H1 (cell line): ENCODE results near the gene ZNF609. TPM values are rescaled to one million over a fixed set of nuclear protein-coding genes. Genes with fewer than 3 reads are reported as not detected.

Experiments used
- CTCF ChIA-PET: fragments of 300-600 bp; sonication (Branson Sonifier 250); formaldehyde crosslinking; loops from one replicate; lab custom pipeline; 2021; ENCODE audit not compliant: partially characterized antibody; lab: Charles Lee
- POLR2A ChIA-PET: fragments of 300-600 bp; sonication (Branson Sonifier 250); formaldehyde crosslinking; loops from one replicate; lab custom pipeline; 2021; ENCODE audit warnings: inconsistent platforms; ENCODE audit not compliant: partially characterized antibody; lab: Charles Lee
- DNase-seq, 2 experiments: peaks; one replicate each; pipeline versions ENCODE4 v3.0.0 to v3.0.0-alpha.2; 2010 to 2022; ENCODE audit warnings: low spot score in 2 of 2, low read depth in 1 of 2, mixed read lengths in 1 of 2
- FAIRE-seq: peaks from 2 replicates; lab custom pipeline; 2011; peaks lifted over from hg19 to GRCh38; lab: Jason Lieb, UNC
- H2AFZ ChIP-seq: 2 replicates; pipeline ENCODE4 v1.8.1; 2012; ENCODE audit warnings: low read length, inconsistent platforms
- H2AK5ac ChIP-seq: 2 replicates; pipeline ENCODE4 v1.6.1; 2013; ENCODE audit warnings: low read depth, low read length
- H2BK120ac ChIP-seq: replicated peaks from 2 replicates; pipeline ENCODE3; 2013; ENCODE audit warnings: low read depth, low read length, inconsistent platforms
- H2BK12ac ChIP-seq: 2 replicates; pipeline ENCODE4 v1.6.1; 2013; ENCODE audit warnings: low read depth, low read length
- H2BK15ac ChIP-seq: 2 replicates; pipeline ENCODE4 v1.6.1; 2013; ENCODE audit warnings: low read length
- H2BK20ac ChIP-seq: 2 replicates; pipeline ENCODE4 v1.6.1; 2013; ENCODE audit warnings: low read length
- H2BK5ac ChIP-seq: 2 replicates; pipeline ENCODE4 v1.6.1; 2013; ENCODE audit warnings: low read depth, low read length
- H3K14ac ChIP-seq: 2 replicates; pipeline ENCODE4 v1.6.1; 2013; ENCODE audit warnings: inconsistent platforms; ENCODE audit not compliant: insufficient read length
- H3K18ac ChIP-seq: 2 replicates; pipeline ENCODE4 v1.6.1; 2013; ENCODE audit warnings: low read length; ENCODE audit errors: extremely low read depth
- H3K23ac ChIP-seq: 2 replicates; pipeline ENCODE4 v1.6.1; 2013; ENCODE audit warnings: inconsistent platforms; ENCODE audit not compliant: insufficient read length
- H3K23me2 ChIP-seq: 2 replicates; pipeline ENCODE4 v1.6.1; 2013; ENCODE audit warnings: low read depth, low read length
- H3K27ac ChIP-seq: 2 replicates; pipeline ENCODE4 v1.6.1; 2011; ENCODE audit warnings: low read depth, low read length, inconsistent platforms
- H3K27me3 ChIP-seq, 4 experiments: replicated peaks in 1 of 4; 1 replicate in 1 of 4; 2 replicates in 3 of 4; pipeline versions ENCODE4 v1.6.1 to v1.8.1; 2011 to 2013; ENCODE audit warnings: low read length in 3 of 4, mild to moderate bottlenecking in 3 of 4, inconsistent platforms in 2 of 4, mixed read lengths in 2 of 4, moderate library complexity in 1 of 4; ENCODE audit not compliant: control insufficient read depth in 3 of 4, insufficient read depth in 3 of 4; ENCODE audit errors: extremely low read depth in 1 of 4
- H3K36me3 ChIP-seq, 4 experiments: 2 replicates each; pipeline versions ENCODE4 v1.6.1 to v1.8.1; 2011 to 2013; ENCODE audit warnings: mild to moderate bottlenecking in 4 of 4, low read length in 3 of 4, moderate library complexity in 2 of 4, control low read depth in 1 of 4, inconsistent platforms in 1 of 4; ENCODE audit not compliant: insufficient read depth in 4 of 4, control insufficient read depth in 2 of 4
- H3K4ac ChIP-seq: replicated peaks from 2 replicates; pipeline ENCODE3; 2013; ENCODE audit warnings: low read length, low read depth, mixed read lengths, inconsistent platforms; ENCODE audit not compliant: insufficient read length
- H3K4me1 ChIP-seq, 4 experiments: replicated peaks in 1 of 4; 1 replicate in 1 of 4; 2 replicates in 3 of 4; pipeline versions ENCODE4 v1.6.1 to v1.8.1; 2011 to 2013; ENCODE audit warnings: low read length in 3 of 4, inconsistent platforms in 2 of 4, mixed read lengths in 1 of 4; ENCODE audit not compliant: insufficient read depth in 4 of 4, control insufficient read depth in 3 of 4
- H3K4me2 ChIP-seq, 2 experiments: 2 replicates each; pipeline versions ENCODE4 v1.6.1 to v1.8.1; 2011 to 2013; ENCODE audit warnings: low read depth in 2 of 2, low read length in 2 of 2, control low read depth in 1 of 2, inconsistent platforms in 1 of 2, mild to moderate bottlenecking in 1 of 2; ENCODE audit not compliant: insufficient read depth in 1 of 2
- H3K4me3 ChIP-seq, 4 experiments: fragments of 200-600, 300-600 bp in 1 of 4; sonication (generic), shearing (Covaris generic), sonication (Bioruptor Twin) in 1 of 4; 2 replicates each; pipeline versions ENCODE4 v1.5.1 to v1.8.1; 2011 to 2016; ENCODE audit warnings: low read length in 4 of 4, low read depth in 3 of 4, control low read depth in 2 of 4, inconsistent platforms in 2 of 4, mild to moderate bottlenecking in 2 of 4, mixed read lengths in 1 of 4, moderate library complexity in 1 of 4; ENCODE audit not compliant: insufficient read depth in 2 of 4; ENCODE audit errors: extremely low read depth in 1 of 4
- H3K56ac ChIP-seq: replicated peaks from 2 replicates; pipeline ENCODE3; 2013; ENCODE audit warnings: low read depth, mild to moderate bottlenecking, mixed read lengths, low read length, inconsistent platforms; ENCODE audit not compliant: insufficient read length
- H3K79me1 ChIP-seq: 2 replicates; pipeline ENCODE4 v1.6.1; 2013; ENCODE audit warnings: low read depth, low read length, control low read depth
- H3K79me2 ChIP-seq, 2 experiments: 2 replicates each; pipeline versions ENCODE4 v1.6.1 to v1.8.1; 2012 to 2013; ENCODE audit warnings: low read length in 2 of 2, mild to moderate bottlenecking in 2 of 2, inconsistent platforms in 1 of 2; ENCODE audit not compliant: insufficient read depth in 2 of 2, control insufficient read depth in 1 of 2
- H3K9ac ChIP-seq, 4 experiments: replicated peaks in 1 of 4; 1 replicate in 1 of 4; 2 replicates in 3 of 4; pipeline versions ENCODE4 v1.6.1 to v1.8.1; 2011 to 2013; ENCODE audit warnings: low read depth in 3 of 4, low read length in 3 of 4, control low read depth in 2 of 4, mild to moderate bottlenecking in 2 of 4, moderate library complexity in 2 of 4, inconsistent platforms in 1 of 4; ENCODE audit errors: extremely low read depth in 1 of 4
- H3K9me3 ChIP-seq, 2 experiments: 2 replicates each; pipeline versions ENCODE4 v1.6.1 to v1.8.1; 2012 to 2013; ENCODE audit warnings: mild to moderate bottlenecking in 2 of 2, moderate library complexity in 2 of 2, control low read depth in 1 of 2, inconsistent platforms in 1 of 2, low read depth in 1 of 2, low read length in 1 of 2, mixed read lengths in 1 of 2; ENCODE audit not compliant: insufficient read depth in 2 of 2
- H4K20me1 ChIP-seq, 2 experiments: replicated peaks in 1 of 2; 2 replicates each; pipeline versions ENCODE3 to v1.8.1; 2011 to 2013; ENCODE audit warnings: inconsistent platforms in 2 of 2, low read length in 2 of 2, mild to moderate bottlenecking in 1 of 2; ENCODE audit not compliant: insufficient read depth in 2 of 2, control insufficient read depth in 1 of 2
- H4K5ac ChIP-seq: 2 replicates; pipeline ENCODE4 v1.6.1; 2013; ENCODE audit warnings: low read length, low read depth, mixed read lengths, inconsistent platforms; ENCODE audit not compliant: insufficient read length
- H4K8ac ChIP-seq: 2 replicates; pipeline ENCODE4 v1.8.0; 2013; ENCODE audit warnings: mild to moderate bottlenecking, moderate library complexity, low read length, inconsistent platforms; ENCODE audit not compliant: insufficient read depth; ENCODE audit errors: extremely low read depth
- H4K91ac ChIP-seq: replicated peaks from 2 replicates; pipeline ENCODE3; 2013; ENCODE audit warnings: low read length, mixed read lengths, inconsistent platforms; ENCODE audit not compliant: insufficient read length
- ATF2 ChIP-seq: IDR thresholded peaks from 2 replicates; pipeline ENCODE4 v1.6.1; 2012; ENCODE audit warnings: low read length, inconsistent platforms
- ATF3 ChIP-seq: IDR thresholded peaks from 2 replicates; pipeline ENCODE4 v1.6.1; 2011; ENCODE audit warnings: low read depth, mild to moderate bottlenecking, low read length; ENCODE audit not compliant: insufficient read depth
- BACH1 ChIP-seq: IDR thresholded peaks from 2 replicates; pipeline ENCODE4 v1.6.1; 2012; ENCODE audit warnings: low read length, improper control_type of control experiment
- CHD1 ChIP-seq: IDR thresholded peaks from 2 replicates; pipeline ENCODE4 v1.6.1; 2012; ENCODE audit warnings: low read depth, low read length, improper control_type of control experiment
- SIRT6 ChIP-seq: IDR thresholded peaks from one replicate; pipeline ENCODE4 v1.7.1; 2012; ENCODE audit warnings: low read length, inconsistent platforms
- polyA plus RNA-seq, 7 experiments: library from polyadenylated mRNA; depleted of rRNA in 3 of 7; stranded (reverse) in 5 of 7; unstranded in 2 of 7; fragments of >200 nt in 5 of 7; fragments of 200-250 nt in 2 of 7; gene quantifications; 1 replicate in 5 of 7; 2 replicates in 1 of 7; 4 replicates in 1 of 7; pipeline versions ENCODE4 v1.2.1 to v1.2.3, GENCODE V29; 2011 to 2013; ENCODE audit warnings: missing spikeins in 2 of 7, mixed read lengths in 2 of 7
- total RNA-seq: library from RNA; stranded (reverse); fragmentation: NEBNext Ultra II Directional; extraction: Animal tissue kit (Norgen Biotek cat#: 25700); gene quantifications from 2 replicates; pipeline ENCODE4 v1.2.1, GENCODE V29; 2021

ZNF609 gene
- total and polyA plus RNA-seq, 2 of the 8 experiments (the other 6 are each of a cell fraction or from before 2014, with no cell fraction given): 15.5 to 47.8 TPM

GRCh38 chr15:64599226-64599625, 138.8 kb downstream of the ZNF609 start:
- H2BK20ac ChIP-seq: no peak overlapping the region
- H3K27ac ChIP-seq: no peak overlapping the region
- H2AFZ ChIP-seq: no peak overlapping the region
- no peak overlapping the region for H3K56ac ChIP-seq
- DNase-seq (no peak), FAIRE-seq (no peak)
- peaks cover 2 to 10% (median 5%) of the 10 kb centered on the region in 4 experiments; a peak in 5 of 7 replicates for H3K4me1 ChIP-seq
- H4K20me1 ChIP-seq: peaks cover 3 to 4% of the 10 kb centered on the region in 2 experiments
- no peak overlapping the region for H2BK5ac ChIP-seq
- H3K79me1 ChIP-seq: peaks cover 3% of the 10 kb centered on the region; the same call in 1 of the 2 replicates
- H3K4ac ChIP-seq: no peak overlapping the region
- no peak overlapping the region for H2BK15ac ChIP-seq
- H3K18ac ChIP-seq: no peak overlapping the region
- H3K14ac ChIP-seq: no peak overlapping the region
- no peak overlapping the region for H2AK5ac ChIP-seq
- no peaks in the 10 kb centered on the region for H3K9me3 ChIP-seq
- no peak overlapping the region for H4K8ac ChIP-seq
- H3K23me2 ChIP-seq: no peaks in the 10 kb centered on the region
- no peak overlapping the region for H3K9ac ChIP-seq
- H4K5ac ChIP-seq: no peak overlapping the region
- no peak overlapping the region for H2BK120ac ChIP-seq
- H3K79me2 ChIP-seq: peaks cover 0 to 72% of the 10 kb centered on the region in 2 experiments; a peak in 3 of 4 replicates
- ChIA-PET CTCF (no interaction called here), POLR2A (no interaction called here)
- H3K23ac ChIP-seq: no peak overlapping the region
- no peak overlapping the region for H3K4me2 ChIP-seq
- H3K4me3 ChIP-seq: no peak overlapping the region
- no peaks in the 10 kb centered on the region for H3K36me3 ChIP-seq
- no peaks in the 10 kb centered on the region for H3K27me3 ChIP-seq
- H2BK12ac ChIP-seq: no peak overlapping the region
- no peak overlapping the region for H4K91ac ChIP-seq
- TF ChIP-seq CHD1 (no peak), ATF3 (no peak), ATF2 (no peak), BACH1 (no peak), SIRT6 (no peak)
